AG10803 (cell line): ENCODE results near the gene PLOD1.
"Not testable (repeated sequence)": the region's sequence is repeated elsewhere in the genome, so short reads cannot be mapped to it uniquely, and the experiment has no call there.

ENCODE experiments used
- DNase-seq: peaks from one replicate; pipeline ENCODE4 v3.0.0; 2010; ENCODE audit warnings: low read depth
- H3K4me3 ChIP-seq: 2 replicates; pipeline ENCODE4 v1.5.1; 2011; ENCODE audit warnings: mild to moderate bottlenecking, low read length, control low read depth
- CTCF ChIP-seq: conservative IDR thresholded peaks from 2 replicates; pipeline ENCODE4 v1.5.1; 2011; ENCODE audit warnings: mild to moderate bottlenecking, low read length, control low read depth, inconsistent platforms

Gene PLOD1

GRCh38 chr1:11904978-11905377 is 29.5 kb upstream of the PLOD1 start:
- H3K4me3 ChIP-seq: no peak overlapping the region
- no peak for DNase-seq
- TF ChIP-seq CTCF: no peak

- no peak overlapping the region for H3K4me3 ChIP-seq
- DNase-seq: no peak
- no peak for TF ChIP-seq CTCF
These were observed 27.6 kb upstream of the PLOD1 start for GRCh38 chr1:11906870-11907269.

GRCh38 chr1:11907275-11908094 is 27.0 kb upstream of the PLOD1 start:
- TF ChIP-seq CTCF: peak; percentile 78
- DNase-seq: peak; percentile 94
- peak overlapping the region; percentile 13; the same call in 1 of the 2 replicates for H3K4me3 ChIP-seq

GRCh38 chr1:11908095-11908675 is 26.3 kb upstream of the PLOD1 start:
- DNase-seq: peak; percentile 97
- no peak for TF ChIP-seq CTCF
- H3K4me3 ChIP-seq: peak overlapping the region; percentile 74

- DNase-seq, H3K4me3 ChIP-seq: not testable (repeated sequence)
These were observed 23.6 kb upstream of the PLOD1 start for GRCh38 chr1:11910914-11911228.

GRCh38 chr1:11912000-11912399 is 22.5 kb upstream of the PLOD1 start:
- no peak for DNase-seq
- TF ChIP-seq CTCF: no peak
- no peak overlapping the region for H3K4me3 ChIP-seq

GRCh38 chr1:11912482-11913216 is 21.9 kb upstream of the PLOD1 start:
- H3K4me3 ChIP-seq, DNase-seq: not testable (repeated sequence)

- no peak overlapping the region for H3K4me3 ChIP-seq
- DNase-seq: no peak
- no peak for TF ChIP-seq CTCF
These were observed 21.2 kb upstream of the PLOD1 start for GRCh38 chr1:11913291-11913690.
